Measurements from ENCODE around the gene PKD1L1. TPM values are rescaled to one million over a fixed set of nuclear protein-coding genes. Genes with fewer than 3 reads are reported as not detected.

The PKD1L1 gene
- total RNA-seq, 1 experiment from 2014 or later: 0.17 TPM

DNA sequence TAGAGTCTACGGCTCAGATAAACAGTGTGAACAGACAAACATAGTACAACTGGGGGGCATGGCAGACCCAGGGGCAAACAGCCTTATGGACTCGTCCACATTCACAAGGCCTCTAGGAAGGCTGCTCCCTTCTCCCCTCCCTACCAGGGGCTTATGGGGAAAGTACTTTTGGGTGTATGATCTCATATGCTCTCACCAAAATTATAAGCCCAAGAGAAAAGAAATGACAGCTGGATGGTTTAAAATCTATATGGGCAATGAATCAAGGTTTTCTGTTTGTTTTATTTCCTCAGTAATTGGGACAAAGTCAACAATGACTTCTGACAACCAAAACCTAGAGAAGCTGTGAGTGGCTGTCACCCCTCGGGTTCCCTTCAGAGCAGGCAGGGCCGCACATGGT lies 144.4 kb downstream of the PKD1L1 start:
- DNase-seq (ENCODE audit: low read depth, low spot score) (no peak), ATAC-seq (no peak)
- Histone ChIP-seq H3K4me2 (ENCODE audit: low read length) (no peak overlapping the region), H3K79me2 (ENCODE audit: insufficient read depth, low read length) (no peaks in the 10 kb centered on the region), H3K9me2 (ENCODE audit: insufficient read depth) (no peaks in the 10 kb centered on the region), H3K27ac (ENCODE audit: low read depth, low read length) (no peak overlapping the region), H3K36me3 (ENCODE audit: control insufficient read depth in 1 of 2, insufficient read depth in 2 of 2, low read length in 2 of 2) (no peaks in the 10 kb centered on the region), H4K20me1 (ENCODE audit: insufficient read depth) (no peaks in the 10 kb centered on the region), H3K9me3 (ENCODE audit: control insufficient read depth in 1 of 2, insufficient read depth in 1 of 2, low read depth in 1 of 2, low read length in 2 of 2) (no peaks in the 10 kb centered on the region), H3K9ac (ENCODE audit: low read length) (no peak overlapping the region), H3K4me1 (ENCODE audit: control insufficient read depth in 1 of 2, insufficient read depth in 2 of 2, low read length in 2 of 2) (peaks cover 11% of the 10 kb centered on the region in 2 experiments; a peak in 3 of 4 replicates), H3K27me3 (ENCODE audit: insufficient read depth, low read length) (no peaks in the 10 kb centered on the region), H3K4me3 (replicated peaks in 1 of 2; ENCODE audit: low read depth in 1 of 2, low read length in 2 of 2) (no peak overlapping the region), H2AFZ (ENCODE audit: low read depth, low read length, poor library complexity, severe bottlenecking) (no peak overlapping the region)
- RAD21 ChIA-PET (ENCODE audit: low non-redundant PET in 1 of 2, low total read pairs in 2 of 2, uncharacterized antibody in 2 of 2, unreplicated experiment in 2 of 2): no interaction called here
- POLR2A ChIA-PET: no interaction called here
- CTCF ChIA-PET: no interaction called here
- intact Hi-C loops (cut with micrococcal nuclease): no loop called here
- no peak for TF ChIP-seq EZH2phosphoT487 (IDR thresholded peaks at IDR 0.05; ENCODE audit: borderline replicate concordance)
- no peak for TF ChIP-seq ZFX (IDR thresholded peaks at IDR 0.05)
- no peak for TF ChIP-seq FOSL1 (IDR thresholded peaks at IDR 0.05; ENCODE audit: low read depth)
- TF ChIP-seq RAD21 (IDR thresholded peaks at IDR 0.05; ENCODE audit: low read depth): no peak
- no peak for TF ChIP-seq POLR2AphosphoS5 (IDR thresholded peaks at IDR 0.05; ENCODE audit: low read depth, low read length)
- no peak for TF ChIP-seq JUND (IDR thresholded peaks at IDR 0.05)
- TF ChIP-seq ELF1 (IDR thresholded peaks at IDR 0.05; ENCODE audit: borderline replicate concordance, low read depth): no peak
- TF ChIP-seq CBX3 (IDR thresholded peaks at IDR 0.05; ENCODE audit: low read depth): no peak
- TF ChIP-seq YY1 (IDR thresholded peaks at IDR 0.05; ENCODE audit: extremely low read depth, insufficient replicate concordance, low read depth, low read length): no peak
- TF ChIP-seq POLR2A (IDR thresholded peaks at IDR 0.05; ENCODE audit: borderline replicate concordance, extremely low read depth, insufficient read depth, insufficient read length): no peak
- TF ChIP-seq, protein P1, sequence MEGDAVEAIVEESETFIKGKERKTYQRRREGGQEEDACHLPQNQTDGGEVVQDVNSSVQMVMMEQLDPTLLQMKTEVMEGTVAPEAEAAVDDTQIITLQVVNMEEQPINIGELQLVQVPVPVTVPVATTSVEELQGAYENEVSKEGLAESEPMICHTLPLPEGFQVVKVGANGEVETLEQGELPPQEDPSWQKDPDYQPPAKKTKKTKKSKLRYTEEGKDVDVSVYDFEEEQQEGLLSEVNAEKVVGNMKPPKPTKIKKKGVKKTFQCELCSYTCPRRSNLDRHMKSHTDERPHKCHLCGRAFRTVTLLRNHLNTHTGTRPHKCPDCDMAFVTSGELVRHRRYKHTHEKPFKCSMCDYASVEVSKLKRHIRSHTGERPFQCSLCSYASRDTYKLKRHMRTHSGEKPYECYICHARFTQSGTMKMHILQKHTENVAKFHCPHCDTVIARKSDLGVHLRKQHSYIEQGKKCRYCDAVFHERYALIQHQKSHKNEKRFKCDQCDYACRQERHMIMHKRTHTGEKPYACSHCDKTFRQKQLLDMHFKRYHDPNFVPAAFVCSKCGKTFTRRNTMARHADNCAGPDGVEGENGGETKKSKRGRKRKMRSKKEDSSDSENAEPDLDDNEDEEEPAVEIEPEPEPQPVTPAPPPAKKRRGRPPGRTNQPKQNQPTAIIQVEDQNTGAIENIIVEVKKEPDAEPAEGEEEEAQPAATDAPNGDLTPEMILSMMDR (IDR thresholded peaks at IDR 0.05 in 2 of 3, conservative IDR thresholded peaks at IDR 0.05 in 1 of 3; ENCODE audit: borderline replicate concordance in 1 of 3, insufficient read depth in 1 of 3, low read depth in 2 of 3, low read length in 2 of 3): no peak
- TF ChIP-seq TCF7L2 (IDR thresholded peaks at IDR 0.05; ENCODE audit: borderline replicate concordance, extremely low read depth, insufficient read depth, insufficient read length): no peak
- TF ChIP-seq SIN3A (IDR thresholded peaks at IDR 0.05; ENCODE audit: low read depth): no peak
- no peak for TF ChIP-seq SRF (IDR thresholded peaks at IDR 0.05; ENCODE audit: low read depth)
- BruUV-seq (replicated peaks): no TSS peak

Data from HCT116 (cell line).